HG02759 (cell line): ENCODE measurements around the gene LRFN4.

Experiments
- ATAC-seq: cut with Tn5 transposase; IDR thresholded peaks from one replicate; pipeline ENCODE4 v1.9.1; 2021; ENCODE audit warnings: mild to moderate bottlenecking, moderate library complexity; ENCODE audit not compliant: unreplicated experiment

The LRFN4 gene

DNA sequence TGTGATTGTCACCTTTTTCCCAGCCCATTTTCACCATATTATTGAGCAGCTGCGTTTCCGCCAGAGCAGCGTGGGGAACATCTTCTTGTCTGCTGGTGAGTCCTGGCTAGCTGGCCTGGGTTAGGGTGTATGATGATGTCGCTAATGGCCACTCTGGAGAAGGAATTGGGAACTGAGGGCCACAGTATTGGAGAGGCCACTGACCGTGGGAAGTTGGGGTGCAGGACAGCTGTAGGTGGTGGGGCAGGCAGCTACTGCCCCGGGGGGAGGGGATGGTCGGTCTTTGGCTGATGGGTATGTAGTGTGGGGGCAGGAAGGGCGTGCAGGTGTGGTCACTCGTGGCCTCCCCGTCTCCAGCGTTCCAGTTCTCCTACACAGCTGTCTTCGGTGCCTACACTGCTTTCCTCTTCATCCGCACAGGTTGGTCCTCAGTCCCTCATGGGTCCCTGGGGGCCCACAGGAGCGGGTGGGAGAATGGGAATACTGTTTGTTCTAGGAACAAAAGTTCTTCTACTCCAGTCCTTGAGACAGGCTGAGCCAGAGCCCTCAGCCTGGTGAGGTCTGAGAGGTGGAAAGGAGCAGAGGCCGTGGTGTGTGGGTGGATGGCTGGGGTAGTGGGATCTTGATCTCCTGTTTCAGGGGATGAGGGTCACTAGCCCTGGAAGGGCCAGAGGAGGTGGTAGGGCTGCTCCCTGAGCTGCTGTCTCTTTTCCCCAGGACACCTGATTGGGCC, 11.6 kb upstream of the LRFN4 start:
- no peak for ATAC-seq

DNA sequence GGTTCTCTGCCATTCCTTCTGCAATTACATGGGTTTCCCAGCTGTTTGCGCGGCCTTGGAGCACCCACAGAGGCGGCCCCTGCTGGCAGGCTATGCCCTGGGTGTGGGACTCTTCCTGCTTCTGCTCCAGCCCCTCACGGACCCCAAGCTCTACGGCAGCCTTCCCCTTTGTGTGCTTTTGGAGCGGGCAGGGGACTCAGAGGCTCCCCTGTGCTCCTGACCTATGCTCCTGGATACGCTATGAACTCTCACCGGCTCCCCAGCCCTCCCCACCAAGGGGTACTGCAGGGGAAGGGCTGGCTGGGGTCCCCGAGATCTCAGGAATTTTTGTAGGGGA, 11.0 kb upstream of the LRFN4 start:
- no peak for ATAC-seq

DNA sequence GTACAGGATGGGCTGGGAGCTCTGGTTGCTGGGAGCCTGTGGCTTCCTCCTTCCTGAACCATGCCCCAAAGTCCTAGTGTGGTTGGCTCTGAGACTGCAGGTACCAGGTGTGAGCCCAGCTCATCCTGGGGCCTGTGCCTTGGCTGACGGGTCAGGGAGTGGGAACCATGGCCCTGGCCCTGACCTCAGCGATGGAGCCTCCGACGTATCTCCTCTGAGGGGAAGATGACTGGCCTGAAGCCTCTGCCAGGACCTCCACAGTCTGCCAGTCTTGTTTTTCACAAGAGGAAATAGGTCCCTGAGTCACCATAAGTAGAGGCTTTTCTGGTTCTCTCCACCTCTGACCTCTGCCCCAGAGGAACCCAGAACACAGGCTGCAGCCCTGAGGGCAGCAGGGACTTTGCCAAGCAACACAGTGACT, 10.2 kb upstream of the LRFN4 start:
- no peak for ATAC-seq

DNA sequence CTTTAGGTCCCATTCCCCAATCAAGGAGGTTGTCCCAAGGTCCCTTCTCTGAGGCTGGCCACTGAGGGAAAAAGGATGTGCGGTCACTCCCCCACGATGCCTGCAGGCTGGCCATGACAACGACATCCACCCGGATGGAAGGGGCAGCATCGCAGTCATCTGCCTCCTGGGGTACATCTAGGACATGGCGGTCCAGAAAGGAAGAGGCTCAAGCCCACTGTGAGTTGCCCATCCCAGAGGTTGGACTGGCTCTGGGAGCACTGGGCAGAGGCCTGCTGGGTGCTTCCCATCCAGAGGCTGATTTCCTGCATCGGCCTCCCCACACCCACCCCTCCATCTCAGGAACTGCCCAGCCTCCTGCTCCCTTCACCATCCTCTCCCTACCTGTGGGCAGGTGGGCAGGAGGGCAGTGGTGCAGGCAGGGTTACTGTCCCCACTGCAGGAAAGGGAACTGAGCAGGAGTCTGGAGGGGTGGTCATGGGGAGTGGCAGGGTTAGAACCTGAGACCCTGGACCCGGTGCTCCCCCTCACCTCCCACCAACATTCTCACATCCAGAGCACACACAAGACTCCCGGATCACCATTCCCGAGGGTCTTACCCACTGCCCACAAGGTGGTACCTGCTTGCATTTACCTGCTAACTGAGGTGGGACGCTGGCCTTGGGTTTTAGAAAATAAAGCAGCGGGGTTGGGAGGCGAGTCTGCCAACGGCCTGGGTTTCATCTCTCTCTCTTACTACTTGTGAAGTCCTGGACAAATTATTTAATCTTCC, 9.2 kb upstream of the LRFN4 start:
- no peak for ATAC-seq

DNA sequence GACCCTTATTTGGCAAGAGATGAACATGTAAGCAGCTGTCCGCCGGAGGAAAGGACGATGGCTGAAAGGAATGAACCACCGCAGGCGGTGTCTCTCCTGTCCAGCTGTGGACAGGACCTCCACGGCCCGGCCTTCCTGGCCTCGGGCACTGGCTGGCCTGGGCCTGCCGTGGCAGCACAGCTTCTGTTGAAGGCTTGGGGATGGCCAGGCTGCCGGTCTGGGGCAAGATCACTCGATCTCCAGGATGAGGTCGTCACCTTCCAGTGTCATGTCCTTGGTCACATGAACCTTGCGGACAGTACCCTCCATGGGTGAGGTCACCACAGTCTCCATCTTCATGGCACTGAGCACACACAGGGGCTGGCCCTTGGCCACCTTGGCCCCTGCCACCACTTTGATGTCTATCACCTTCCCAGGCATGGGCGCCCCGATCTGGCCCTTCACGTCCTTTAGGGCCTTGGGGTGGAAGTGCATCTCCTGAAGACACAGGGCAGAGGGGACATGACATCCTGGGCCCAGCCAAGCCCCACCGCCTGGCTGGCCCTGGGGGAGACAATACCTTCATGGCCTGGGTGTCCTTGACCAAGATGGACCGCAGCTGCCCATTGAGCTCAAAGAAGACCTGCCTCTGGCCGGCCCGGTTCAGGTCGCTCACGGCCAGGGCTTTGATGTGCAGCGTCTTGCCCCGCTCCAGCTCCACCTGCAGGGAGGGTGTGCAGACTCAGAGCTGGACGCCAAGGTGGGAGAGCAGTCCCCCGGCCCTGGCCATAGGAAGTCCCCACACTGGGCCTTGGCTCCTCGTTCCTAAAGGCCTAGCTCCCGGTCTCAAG, 8.0 kb upstream of the LRFN4 start:
- ATAC-seq, result no peak

DNA sequence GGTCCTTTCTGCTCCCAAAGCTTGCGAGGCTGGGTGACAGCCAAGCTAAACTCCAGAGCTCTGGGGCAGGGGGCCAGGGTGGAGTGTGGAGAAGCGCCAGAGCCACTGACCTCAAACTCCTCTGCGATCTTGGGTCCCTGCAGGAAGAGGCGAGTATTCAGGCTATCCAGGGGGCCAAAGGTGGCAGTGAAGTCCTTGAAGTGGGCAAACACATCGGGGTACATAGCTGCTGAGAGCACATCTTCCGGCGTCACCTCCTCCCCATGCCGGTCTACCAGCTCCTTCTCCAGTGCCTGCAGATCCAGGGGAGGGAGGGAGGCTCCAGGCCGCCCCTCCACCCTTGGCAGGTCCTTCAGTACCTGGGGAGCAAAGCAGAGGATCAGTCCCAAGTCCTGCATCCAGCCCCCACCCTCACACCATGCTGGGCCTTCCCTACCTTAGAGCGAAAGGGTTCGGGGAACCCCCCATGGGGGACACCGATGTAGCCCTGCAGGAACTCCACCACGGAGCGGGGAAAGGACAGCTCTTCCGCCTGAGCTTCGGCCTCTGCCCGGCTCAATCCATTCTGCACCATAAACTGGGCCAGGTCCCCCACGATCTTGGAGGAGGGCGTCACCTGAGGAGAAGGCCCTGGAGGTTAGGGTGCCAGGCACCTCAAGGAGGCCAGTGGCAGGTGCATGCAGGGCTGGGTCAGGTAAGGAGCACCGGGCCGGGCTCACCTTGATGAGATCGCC, 7.2 kb upstream of the LRFN4 start:
- no peak for ATAC-seq

DNA sequence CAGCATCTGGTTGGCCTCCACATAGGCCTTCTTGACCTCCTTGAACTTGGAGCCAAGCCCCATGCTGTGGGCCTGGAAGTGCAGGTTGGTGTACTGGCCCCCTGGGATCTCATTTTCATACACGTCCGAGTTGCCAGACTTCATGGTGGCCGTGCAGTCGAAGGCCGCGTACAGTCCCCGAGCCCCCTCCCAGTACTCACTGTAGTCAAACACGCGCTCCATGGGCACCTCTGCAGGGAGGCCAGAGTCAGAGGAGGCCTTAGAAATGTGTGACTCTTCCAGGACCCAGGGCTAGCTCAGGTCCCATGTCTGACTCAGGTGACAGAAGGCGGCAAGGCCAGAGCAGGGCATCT, 6.7 kb upstream of the LRFN4 start:
- no peak for ATAC-seq

DNA sequence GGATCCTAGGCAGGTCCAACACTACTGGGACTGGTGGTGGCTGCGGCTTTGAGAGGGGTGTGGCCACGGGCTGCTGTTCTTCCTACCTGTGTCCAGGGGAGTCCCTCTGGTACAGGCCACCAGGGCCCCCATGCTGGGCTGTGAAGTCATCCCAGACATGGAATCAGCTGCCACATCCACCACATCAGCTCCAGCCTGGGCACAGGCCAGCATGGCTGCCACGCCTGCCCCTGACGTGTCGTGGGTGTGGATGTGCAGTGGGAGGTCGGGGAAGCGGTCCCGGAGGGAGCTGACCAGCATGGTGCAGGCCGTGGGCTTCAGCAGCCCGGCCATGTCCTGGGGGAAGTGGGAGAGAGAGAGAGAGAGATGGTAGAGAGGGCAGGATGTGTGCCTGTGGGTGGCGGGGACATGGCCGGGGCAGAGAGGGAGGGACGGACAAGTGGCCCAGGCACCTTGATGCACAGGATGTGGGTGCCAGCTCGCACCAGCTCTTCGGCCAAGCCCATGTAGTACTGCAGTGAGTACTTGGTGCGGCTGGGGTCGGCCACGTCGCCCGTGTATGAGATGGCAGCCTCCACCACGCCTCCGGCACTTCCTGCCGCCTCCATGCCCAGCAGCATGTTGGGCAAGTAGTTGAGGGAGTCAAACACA, 6.2 kb upstream of the LRFN4 start:
- ATAC-seq, result no peak

DNA sequence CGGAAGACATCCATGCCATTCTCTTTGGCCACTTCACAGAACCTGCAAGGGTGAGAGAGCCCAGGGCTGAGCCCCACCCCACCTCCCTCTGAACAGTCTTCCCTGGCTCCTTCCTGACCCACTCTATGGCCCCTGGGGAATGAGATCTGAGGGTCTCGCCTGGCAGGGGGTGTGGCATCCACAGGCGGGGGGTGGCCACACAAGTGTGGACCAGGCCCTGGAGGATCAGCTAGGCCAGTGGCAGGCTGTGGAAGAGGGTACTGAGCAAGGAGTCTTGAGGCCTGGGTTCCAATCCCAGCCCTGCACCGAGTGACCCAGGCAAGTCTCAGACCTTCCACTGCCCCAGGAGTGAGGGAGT, 5.6 kb upstream of the LRFN4 start:
- ATAC-seq, result no peak

DNA sequence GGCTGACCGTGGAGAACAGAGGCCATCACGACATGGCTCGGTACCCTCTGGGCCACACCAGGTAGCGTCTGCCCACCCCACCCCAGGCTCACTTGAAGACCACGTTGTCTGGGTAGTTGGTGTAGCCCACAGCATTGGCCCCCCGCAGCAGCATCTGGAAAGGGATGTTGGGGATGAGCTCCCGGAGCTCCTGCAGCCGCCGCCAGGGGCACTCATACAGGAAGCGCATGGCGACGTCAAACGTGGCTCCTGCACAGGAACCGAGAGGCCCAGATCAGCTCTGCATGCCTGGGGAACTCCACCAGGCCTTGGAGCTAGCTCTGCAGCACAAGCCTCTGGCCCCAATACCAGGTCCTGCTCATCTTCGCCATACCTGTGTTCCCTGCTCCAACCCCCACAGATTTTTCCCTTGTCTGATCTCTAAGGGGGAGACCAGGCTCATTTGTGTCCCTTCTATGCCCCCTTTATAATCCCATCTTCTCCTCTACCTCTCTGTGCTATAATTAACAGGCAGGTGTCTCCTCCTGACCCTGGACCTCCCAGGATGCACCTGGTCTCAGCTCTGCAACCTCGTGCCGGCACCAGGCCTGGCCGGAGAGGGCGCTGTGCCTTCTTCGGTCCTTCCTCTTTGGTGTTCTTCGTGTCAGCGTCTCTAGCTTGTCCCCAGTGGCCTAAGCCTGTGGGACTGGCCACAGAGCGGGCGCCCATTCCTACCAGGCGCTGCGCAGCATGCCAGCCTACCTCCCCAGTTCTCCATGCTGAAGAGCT, 5.0 kb upstream of the LRFN4 start:
- ATAC-seq, result no peak

DNA sequence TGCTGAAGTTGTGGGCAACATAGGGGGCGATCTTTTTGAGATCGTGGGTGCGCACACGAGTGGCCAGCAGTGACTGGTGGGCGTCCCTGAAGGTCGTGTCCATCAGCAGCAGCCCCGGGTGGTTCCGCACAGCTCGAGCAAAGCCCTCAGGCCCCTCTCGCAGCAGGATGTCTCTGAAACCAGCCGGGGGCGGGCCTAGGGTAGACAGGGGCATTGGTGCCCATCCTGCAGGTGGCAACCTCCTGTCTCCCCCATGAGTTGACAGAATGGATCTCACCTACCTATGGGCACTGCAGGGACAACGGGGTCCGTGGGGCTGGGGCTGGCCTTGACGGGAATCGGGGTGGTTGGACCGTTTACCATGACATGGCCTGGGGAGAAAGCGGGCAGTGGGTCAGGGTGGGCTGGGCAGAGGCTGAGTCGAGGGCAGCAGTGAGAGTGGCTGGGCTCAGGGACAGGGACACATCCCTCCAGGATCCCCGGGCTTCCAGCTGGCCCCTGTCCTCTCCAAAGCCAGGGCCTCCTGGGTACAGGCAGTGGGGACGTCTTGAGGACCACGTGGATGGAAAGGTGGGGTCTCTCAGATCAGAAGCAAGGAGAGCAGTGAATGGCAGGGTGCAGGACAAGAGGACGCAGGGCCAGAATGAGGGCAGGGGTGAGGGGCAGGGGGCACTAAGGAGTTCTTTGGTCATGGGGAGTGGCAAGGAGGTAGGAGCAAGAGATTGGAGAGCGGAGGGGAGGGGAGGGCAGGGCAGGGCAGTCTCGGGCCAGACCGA, 4.2 kb upstream of the LRFN4 start:
- no peak for ATAC-seq

DNA sequence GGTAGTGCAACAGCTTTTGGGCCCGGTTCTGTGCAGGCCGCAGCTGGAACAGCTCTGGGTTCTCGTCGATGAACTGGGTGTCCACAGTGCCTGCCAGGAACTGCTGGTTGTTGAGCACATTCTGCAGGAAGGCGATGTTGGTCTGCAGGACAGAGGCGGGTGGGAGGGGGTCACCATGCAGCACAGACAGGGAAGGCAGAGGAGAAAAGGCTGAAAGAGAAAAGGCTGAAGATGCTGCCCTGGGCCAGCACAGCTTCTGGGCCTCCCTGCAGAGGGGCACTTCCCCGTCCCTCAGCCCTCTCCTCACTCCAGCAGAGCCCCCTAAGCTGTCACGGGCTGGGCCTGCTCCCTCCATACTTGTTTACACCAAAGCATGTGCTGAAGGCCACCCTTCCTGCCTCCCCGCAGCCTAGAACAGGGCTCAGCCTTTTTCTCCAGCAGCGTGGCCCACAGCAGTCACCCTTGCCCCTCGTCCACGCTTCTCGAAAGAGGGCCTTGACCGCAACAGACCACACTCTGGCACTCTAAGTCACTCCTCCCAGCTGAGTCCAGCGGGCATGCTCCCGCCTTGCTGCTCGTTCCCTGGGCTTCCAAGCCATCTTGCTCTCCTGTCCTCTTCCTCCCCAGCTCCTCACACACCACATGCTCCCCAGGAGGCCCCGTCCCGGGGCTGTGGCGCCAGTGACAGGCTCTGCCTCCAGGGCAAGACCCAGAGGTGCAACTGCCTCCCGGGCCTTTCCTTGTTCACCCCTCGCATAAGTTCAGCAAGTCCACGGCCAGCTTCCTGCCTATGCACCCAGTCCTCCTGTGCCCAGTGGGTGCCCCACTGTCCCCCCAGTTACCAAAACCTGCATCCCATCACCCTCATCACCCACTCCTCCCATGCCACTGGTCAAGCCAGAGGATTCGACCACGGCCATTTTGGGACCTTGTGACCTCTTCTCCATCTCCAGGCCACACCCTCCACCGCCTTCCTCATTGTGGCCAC, 3.3 kb upstream of the LRFN4 start:
- ATAC-seq, result no peak

DNA sequence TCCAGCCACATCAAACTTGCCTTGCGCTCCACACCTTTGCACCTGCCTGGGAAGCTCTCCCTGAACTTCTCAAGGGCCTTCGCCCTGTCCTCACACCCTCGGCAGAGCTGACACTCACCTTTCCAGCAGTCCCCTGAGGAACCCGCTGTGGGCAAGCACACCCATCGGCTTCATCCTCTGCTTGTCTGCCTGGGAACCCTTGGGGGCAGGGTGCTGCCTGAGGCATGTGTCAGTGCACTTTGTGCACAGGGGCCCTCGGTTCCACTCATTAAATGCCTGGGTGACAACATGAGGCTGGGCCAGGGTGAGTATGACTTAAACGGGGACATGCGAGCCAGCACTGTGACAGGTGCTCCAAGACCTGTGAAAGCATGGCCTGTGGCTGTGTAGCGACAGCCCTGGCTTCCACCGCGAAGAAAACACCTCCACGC, 2.6 kb upstream of the LRFN4 start:
- ATAC-seq, result no peak

DNA sequence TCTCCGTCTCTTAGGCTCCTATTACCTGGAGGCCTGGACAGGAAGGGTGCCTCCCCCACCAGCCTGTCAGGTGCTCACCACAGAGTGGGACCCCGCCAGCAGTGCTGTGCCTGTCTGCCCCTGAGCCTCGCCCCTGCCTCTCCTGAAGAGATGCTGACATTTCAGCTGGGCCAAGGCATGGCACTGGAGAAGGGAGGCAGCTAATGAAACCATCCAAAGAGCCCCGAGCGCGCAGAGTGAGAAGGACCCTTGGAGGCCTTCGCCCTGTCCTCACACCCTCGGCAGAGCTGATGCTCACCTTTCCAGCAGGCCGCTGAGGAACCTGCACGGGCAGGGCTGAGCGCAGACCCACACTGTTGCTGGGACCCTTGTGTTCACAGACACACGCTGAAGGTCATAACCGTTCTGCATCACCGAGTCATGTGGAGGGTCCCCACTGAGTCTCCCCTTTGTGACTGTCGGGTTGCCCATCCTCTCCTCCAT, 2.1 kb upstream of the LRFN4 start:
- no peak for ATAC-seq

DNA sequence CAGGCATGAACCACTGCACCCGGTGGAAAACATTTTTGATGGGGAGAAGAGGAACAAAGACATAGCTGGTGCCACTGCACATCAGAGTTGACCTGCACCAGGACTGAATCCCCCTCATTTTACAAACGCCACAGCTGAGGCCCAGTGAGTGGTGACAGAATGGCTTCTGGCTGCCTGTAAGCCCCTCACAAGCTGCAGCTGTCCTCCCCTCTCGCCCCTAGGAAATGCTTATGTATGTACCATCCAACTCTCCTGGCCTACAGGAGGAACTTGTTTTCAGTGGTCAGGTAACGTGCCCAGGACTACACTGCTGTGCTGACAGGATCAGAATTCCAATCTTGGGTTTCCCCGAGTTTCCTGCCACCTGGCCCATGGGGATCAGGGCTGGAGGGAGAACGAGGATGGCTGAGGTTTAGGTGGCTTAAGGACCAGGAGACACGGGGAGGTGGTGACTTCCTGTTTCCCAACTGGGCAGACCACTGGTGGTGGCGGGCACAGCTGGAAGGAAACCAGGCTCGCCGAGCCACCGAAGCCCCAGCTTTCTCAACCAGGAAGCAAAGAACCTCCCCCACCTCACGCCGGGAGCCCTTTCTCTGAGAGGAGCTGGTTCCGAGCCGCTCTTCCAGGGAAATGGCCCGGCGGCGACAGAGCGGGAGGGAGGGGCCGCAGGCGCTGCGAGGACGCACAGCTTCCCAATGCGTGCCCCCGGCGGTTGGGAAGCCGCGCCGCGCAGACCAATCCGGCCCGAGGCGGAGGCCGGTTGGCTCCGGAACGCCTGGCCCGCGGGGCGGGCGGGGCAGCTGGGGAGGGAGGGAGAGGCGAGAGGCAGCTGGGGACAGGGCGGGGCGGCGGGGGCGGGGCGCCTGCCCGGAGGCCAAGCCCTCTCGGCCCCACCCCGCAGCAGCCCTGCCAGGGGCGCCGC, 1.0 kb upstream of the LRFN4 start:
- peak; percentile 79 for ATAC-seq

DNA sequence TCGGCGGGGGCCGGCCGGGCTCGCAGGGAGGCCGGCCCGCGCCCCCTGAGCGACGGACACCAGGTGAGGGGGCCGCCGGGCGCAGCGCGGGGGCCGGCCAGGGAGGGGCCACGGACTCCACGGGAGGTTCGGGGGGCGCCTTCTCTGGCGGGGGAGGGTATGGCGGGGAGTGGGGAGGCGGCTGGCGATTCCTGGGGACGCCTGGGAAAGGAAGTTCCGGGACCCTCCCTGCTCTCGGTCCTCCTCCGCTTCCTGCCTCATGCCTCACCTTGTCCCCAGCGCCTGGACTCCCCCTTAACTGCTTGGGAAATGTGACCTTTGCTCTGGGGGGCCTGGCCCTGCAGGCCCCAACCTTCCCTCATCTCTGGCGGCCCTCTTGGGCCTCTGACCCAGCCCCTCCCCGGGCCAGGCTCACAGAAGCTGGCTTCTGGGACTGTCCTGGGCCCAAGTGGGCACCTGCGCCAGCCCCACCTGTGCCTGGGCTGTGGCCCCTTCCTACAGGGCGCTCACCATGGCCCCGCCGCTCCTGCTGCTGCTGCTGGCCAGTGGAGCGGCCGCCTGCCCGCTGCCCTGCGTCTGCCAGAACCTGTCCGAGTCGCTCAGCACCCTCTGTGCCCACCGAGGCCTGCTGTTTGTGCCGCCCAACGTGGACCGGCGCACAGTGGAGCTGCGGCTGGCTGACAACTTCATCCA, 516 bp downstream of the LRFN4 start:
- ATAC-seq, result no peak

DNA sequence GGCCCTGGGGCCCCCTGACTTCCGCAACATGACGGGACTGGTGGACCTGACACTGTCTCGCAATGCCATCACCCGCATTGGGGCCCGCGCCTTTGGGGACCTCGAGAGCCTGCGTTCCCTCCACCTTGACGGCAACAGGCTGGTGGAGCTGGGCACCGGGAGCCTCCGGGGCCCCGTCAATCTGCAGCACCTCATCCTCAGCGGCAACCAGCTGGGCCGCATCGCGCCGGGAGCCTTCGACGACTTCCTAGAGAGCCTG, 992 bp downstream of the LRFN4 start:
- no peak for ATAC-seq
